Transverse colon (tissue), 4 donors: Measurements from ENCODE around the gene ATP9B.

Source experiments
- CTCF ChIP-seq, 5 experiments: fragments of 200-600 bp in 3 of 5; fragments of 450-650 bp in 2 of 5; sonication (generic) in 3 of 5; IDR thresholded peaks; 1 replicate in 2 of 5; 2 replicates in 3 of 5; pipeline ENCODE4 v1.5.1; 2016 to 2017; ENCODE audit warnings: antibody characterized with exemption in 5 of 5, inconsistent platforms in 3 of 5, mild to moderate bottlenecking in 2 of 5, moderate library complexity in 1 of 5
- POLR2AphosphoS5 ChIP-seq, 3 donors: sonication (generic); formaldehyde crosslinking; IDR thresholded peaks; one replicate each; pipeline ENCODE4 v1.6.1; 2016; ENCODE audit warnings: antibody characterized with exemption in 3 of 3

- TF ChIP-seq POLR2AphosphoS5 (IDR thresholded peaks at IDR 0.05) (no peak), CTCF (IDR thresholded peaks at IDR 0.05) (no peak)
Observed at GRCh38 chr18:79323471-79323870, 254.3 kb downstream of the ATP9B start.
